Ammon's horn (tissue), 1 donor: ENCODE measurements around the gene POLD1.

Experiments
- DNase-seq: peaks from one replicate; pipeline ENCODE4 v3.0.0-alpha.2; 2016; ENCODE audit warnings: low spot score

The POLD1 gene

GRCh38 chr19:50466706-50467039 lies 82.5 kb downstream of the POLD1 start:
- DNase-seq, result no peak

- no peak for DNase-seq
Measured at GRCh38 chr19:50467566-50467965, 83.4 kb downstream of the POLD1 start.
